K562 (cell line): ENCODE data around the gene CAMK2G. TPM values are rescaled to one million over a fixed set of nuclear protein-coding genes. Genes with fewer than 3 reads are reported as not detected.

Experiments
- ATAC-seq: fragments of 200-7000 bp; cut with Tn5 transposase; 3 replicates; pipeline ENCODE4 v1.9.1; 2020; ENCODE audit warnings: moderate library complexity
- BruUV-seq: library from RNA; stranded (reverse); fragments of 400-500 nt; replicated peaks from 2 replicates; lab custom pipeline; 2021; lab: Mats Ljungman, UMichigan
- CTCF ChIA-PET: fragments of 300-600 bp; formaldehyde crosslinking; extraction: SDS; loops from one replicate; lab custom pipeline; 2021; ENCODE audit warnings: low intra/inter-chr PET ratio; lab: Yijun Ruan, JAX
- POLR2A ChIA-PET: fragments of 300-600, 350-650 bp; sonication (Branson Sonifier 250); formaldehyde crosslinking; extraction: SDS; loops from one replicate; lab custom pipeline; 2021; ENCODE audit warnings: antibody characterized with exemption, inconsistent platforms; lab: Yijun Ruan, JAX
- DNase-seq, 4 experiments: peaks; one replicate each; pipeline versions ENCODE4 v3.0.0 to v3.0.0-alpha.2; 2011 to 2018; ENCODE audit warnings: low spot score in 3 of 4, mixed read lengths in 3 of 4; ENCODE audit errors: extremely low read depth in 1 of 4
- FAIRE-seq: peaks from 2 replicates; lab custom pipeline; 2011; peaks lifted over from hg19 to GRCh38; lab: Jason Lieb, UNC
- H2AFZ ChIP-seq: 2 replicates; pipeline ENCODE4 v1.6.0; 2011; ENCODE audit warnings: low read depth, low read length, control low read depth, inconsistent platforms
- H3K27ac ChIP-seq: fragments of 200-600 bp; 3 replicates; pipeline ENCODE4 v1.8.0; 2011; ENCODE audit warnings: low read depth, mild to moderate bottlenecking, control low read depth, inconsistent platforms, low read length, moderate library complexity, mixed read lengths; ENCODE audit errors: extremely low read depth
- H3K27me3 ChIP-seq, 2 experiments: fragments of 300-600 bp in 1 of 2; 2 replicates in 1 of 2; 3 replicates in 1 of 2; pipeline versions ENCODE4 v1.6.0 to v1.8.0; 2011; ENCODE audit warnings: inconsistent platforms in 2 of 2, low read length in 2 of 2, mild to moderate bottlenecking in 1 of 2, mixed read lengths in 1 of 2, moderate library complexity in 1 of 2; ENCODE audit not compliant: control insufficient read depth in 2 of 2, insufficient read depth in 2 of 2
- H3K36me3 ChIP-seq: fragments of 300-600 bp; 3 replicates; pipeline ENCODE4 v1.8.0; 2011; ENCODE audit warnings: mild to moderate bottlenecking, low read length, inconsistent platforms; ENCODE audit not compliant: control insufficient read depth, insufficient read depth
- H3K4me1 ChIP-seq, 2 experiments: fragments of 200-600 bp in 1 of 2; replicated peaks in 1 of 2; 2 replicates in 1 of 2; 3 replicates in 1 of 2; pipeline versions ENCODE4 v1.5.1 to v1.8.0; 2011; ENCODE audit warnings: inconsistent platforms in 2 of 2, low read length in 2 of 2, mild to moderate bottlenecking in 1 of 2, mixed read lengths in 1 of 2, moderate library complexity in 1 of 2; ENCODE audit not compliant: control insufficient read depth in 2 of 2, insufficient read depth in 2 of 2
- H3K4me2 ChIP-seq: 2 replicates; pipeline ENCODE4 v1.6.1; 2011; ENCODE audit warnings: low read length, control low read depth, inconsistent platforms, mixed read lengths; ENCODE audit not compliant: insufficient read depth
- H3K4me3 ChIP-seq: fragments of 200-600 bp; sonication (generic), shearing (Covaris generic); 2 replicates; pipeline ENCODE4 v1.5.1; 2016; ENCODE audit warnings: control low read depth, inconsistent platforms
- H3K79me2 ChIP-seq: fragments of 200-600 bp; 3 replicates; pipeline ENCODE4 v1.8.0; 2011; ENCODE audit warnings: low read length, inconsistent platforms; ENCODE audit not compliant: control insufficient read depth, insufficient read depth
- H3K9ac ChIP-seq, 2 experiments: 2 replicates each; pipeline versions ENCODE4 v1.6.0 to v1.6.1; 2011; ENCODE audit warnings: low read depth in 2 of 2, low read length in 2 of 2, control low read depth in 1 of 2, inconsistent platforms in 1 of 2, mild to moderate bottlenecking in 1 of 2, mixed read lengths in 1 of 2; ENCODE audit not compliant: insufficient read depth in 1 of 2
- H3K9me1 ChIP-seq: one replicate; pipeline ENCODE4 v1.6.0; 2011; ENCODE audit warnings: inconsistent platforms, mild to moderate bottlenecking, low read length, moderate library complexity; ENCODE audit not compliant: control insufficient read depth, insufficient read depth
- H3K9me3 ChIP-seq: replicated peaks from 2 replicates; pipeline ENCODE4 v1.5.1; 2011; ENCODE audit warnings: low read depth, low read length, inconsistent platforms; ENCODE audit not compliant: control insufficient read depth, insufficient read depth
- H4K20me1 ChIP-seq: replicated peaks from 2 replicates; pipeline ENCODE4 v1.6.1; 2011; ENCODE audit warnings: low read length, inconsistent platforms, mixed read lengths; ENCODE audit not compliant: control insufficient read depth, insufficient read depth
- ARID1B ChIP-seq: fragments of 450-650 bp; IDR thresholded peaks from 2 replicates; pipeline ENCODE4 v1.6.1; 2016; ENCODE audit warnings: antibody characterized with exemption, mild to moderate bottlenecking, inconsistent platforms
- CTBP1 ChIP-seq: fragments of 450-650 bp; IDR thresholded peaks from 2 replicates; pipeline ENCODE4 v1.6.1; 2016; ENCODE audit warnings: borderline replicate concordance
- FOSL1 ChIP-seq: fragments of 200-800 bp; sonication (Bioruptor generic); conservative IDR thresholded peaks from 2 replicates; pipeline ENCODE4 v1.6.1; 2016; ENCODE audit warnings: missing genetic modification characterization, missing compliant biosample characterization
- HNRNPL ChIP-seq: fragments of 200-400 bp; formaldehyde crosslinking; IDR thresholded peaks from 2 replicates; pipeline ENCODE4 v1.6.1; 2017; ENCODE audit warnings: low read depth, mild to moderate bottlenecking, low read length
- JUND ChIP-seq, 2 experiments: IDR thresholded peaks; 2 replicates in 1 of 2; 3 replicates in 1 of 2; pipeline ENCODE4 v1.6.1; 2011; ENCODE audit warnings: borderline replicate concordance in 2 of 2, low read depth in 2 of 2, low read length in 2 of 2, improper control_type of control experiment in 1 of 2, missing biosample characterization in 1 of 2, missing genetic modification characterization in 1 of 2, missing genetic modification reagents in 1 of 2
- KAT2B ChIP-seq: IDR thresholded peaks from one replicate; pipeline ENCODE4 v1.6.1; 2012; ENCODE audit warnings: low read depth, mild to moderate bottlenecking, control low read depth, inconsistent platforms, low read length, moderate library complexity
- KDM1A ChIP-seq, 2 experiments: fragments of 450-650 bp; IDR thresholded peaks; 2 replicates each; pipeline ENCODE4 v1.6.1; 2016; ENCODE audit warnings: mild to moderate bottlenecking in 2 of 2
- KLF10 ChIP-seq: fragments of 250-450 bp; sonication (Bioruptor Pico); IDR thresholded peaks from 2 replicates; pipeline ENCODE4 v1.6.1; 2021; ENCODE audit warnings: matching md5 sums
- NCOA1 ChIP-seq: fragments of 450-650 bp; IDR thresholded peaks from 2 replicates; pipeline ENCODE4 v1.6.1; 2016; ENCODE audit warnings: low read depth
- PHTF2 ChIP-seq: fragments of 250-450 bp; sonication (Bioruptor Pico); IDR thresholded peaks from 2 replicates; pipeline ENCODE4 v1.5.0; 2021; ENCODE audit warnings: mild to moderate bottlenecking
- RBFOX2 ChIP-seq: fragments of 200-400 bp; formaldehyde crosslinking; IDR thresholded peaks from 2 replicates; pipeline ENCODE4 v1.6.1; 2017; ENCODE audit warnings: low read depth, mild to moderate bottlenecking, low read length, moderate library complexity
- SMAD3 ChIP-seq: fragments of 450-650 bp; formaldehyde crosslinking; conservative IDR thresholded peaks from 2 replicates; pipeline ENCODE4 v1.4.0; 2020; ENCODE audit warnings: mild to moderate bottlenecking
- SPI1 ChIP-seq: IDR thresholded peaks from 2 replicates; pipeline ENCODE4 v1.6.1; 2011; ENCODE audit warnings: low read depth, low read length, control low read depth, borderline replicate concordance
- WHSC1 ChIP-seq: IDR thresholded peaks from one replicate; pipeline ENCODE4 v1.6.1; 2012; ENCODE audit warnings: low read length, control low read depth, inconsistent platforms
- ZFX ChIP-seq: sonication (generic); formaldehyde crosslinking; IDR thresholded peaks from 2 replicates; pipeline ENCODE4 v1.8.0; 2022; ENCODE audit warnings: mild to moderate bottlenecking, missing genetic modification reagents, moderate library complexity
- ZNF764 ChIP-seq: fragments of 250-450 bp; sonication (Bioruptor Pico); IDR thresholded peaks from 2 replicates; pipeline ENCODE4 v1.4.0; 2020; ENCODE audit warnings: low read depth, mild to moderate bottlenecking, moderate library complexity
- WGBS: fragments of 100-300 bp; shearing (Covaris generic); methylation state at CpG from one replicate; pipeline ENCODE4 v1.1.6; 2016; ENCODE audit warnings: low coverage, mixed read lengths; ENCODE audit not compliant: insufficient coverage; ENCODE audit errors: missing lambda C conversion rate; 5-methylcytosine and 5-hydroxymethylcytosine counted together
- in situ Hi-C: fragments of 300-500 bp; cut with MboI; formaldehyde crosslinking; loops from 4 replicates; pipeline ENCODE4 v1.15.0; 2018; ENCODE audit warnings: inconsistent platforms, mixed read lengths
- intact Hi-C: fragments of 100-400 bp; cut with micrococcal nuclease; formaldehyde crosslinking; loops from 2 replicates; pipeline ENCODE4 v1.14.2; 2022
- polyA plus RNA-seq, 8 experiments: library from polyadenylated mRNA; depleted of rRNA in 4 of 8; stranded (reverse) in 5 of 8; unstranded in 3 of 8; fragments of >200 nt; fragmentation: Nextera tagmentation in 2 of 8; fragmentation: Illumina TruSeq in 1 of 8; extraction: Ambion mirVana in 2 of 8; extraction: Trizol in 1 of 8; gene quantifications; 2 replicates each; pipeline versions ENCODE4 v1.2.1 to v1.2.3, GENCODE V29; 2011 to 2014; ENCODE audit warnings: inconsistent platforms in 1 of 8, missing spikeins in 1 of 8
- total RNA-seq, 7 experiments: library from RNA; depleted of rRNA in 6 of 7; stranded (reverse); fragments of >200 nt in 6 of 7; fragmentation: Illumina TruSeq in 2 of 7; extraction: Trizol in 2 of 7; gene quantifications; 2 replicates each; pipeline versions ENCODE4 v1.2.1 to v1.2.3, GENCODE V29; 2011 to 2021; ENCODE audit warnings: low replicate concordance in 1 of 7

Gene CAMK2G
- total and polyA plus RNA-seq, 9 of the 15 experiments (the other 6 are each of a cell fraction or from before 2014, with no cell fraction given), result 9.0 to 37.9 (median 32.6) TPM

- intact Hi-C loops (no loop called here), in situ Hi-C loops (no loop called here)
- H2AFZ ChIP-seq, result no peak overlapping the region
- CTCF ChIA-PET, result no interaction called here
- peak; percentile 6 for FAIRE-seq
- no peaks in the 10 kb centered on the region for H3K36me3 ChIP-seq
- POLR2A ChIA-PET, result interaction anchor here (0.6 to 2.8 kb wide), 6 partner anchors 8 to 173 kb away, joined by 3 to 12 read pairs (median 6); partner anchors contain the start of gene CHCHD1
- H3K9me1 ChIP-seq, result no peaks in the 10 kb centered on the region
- H3K4me3 ChIP-seq, result no peak overlapping the region
- no peak for DNase-seq
- TF ChIP-seq KDM1A (IDR thresholded peaks at IDR 0.05), result peak; percentile 64 to 81
- no peak for TF ChIP-seq ZFX (CRISPR knock-in tag)
- 0 out of 2 replicates have a peak, but pooled peaks have one; percentile 33 for TF ChIP-seq SPI1
- TF ChIP-seq KAT2B, result no peak
- TF ChIP-seq ZNF764 (CRISPR knock-in tag), result no peak
- TF ChIP-seq, all 486 proteins: peak for 2
- no peak for ATAC-seq
- H3K4me2 ChIP-seq, result no peak overlapping the region
- no peak overlapping the region for H3K27ac ChIP-seq
- no peaks in the 10 kb centered on the region for H4K20me1 ChIP-seq
- H3K4me1 ChIP-seq, result no peaks in the 10 kb centered on the region; a peak in 2 of 5 replicates
- H3K9ac ChIP-seq, result no peak overlapping the region
- WGBS, result 63% methylated on average over 5 of the region's 5 CpGs
- no TSS peak for BruUV-seq
- no peaks in the 10 kb centered on the region for H3K79me2 ChIP-seq
- no peaks in the 10 kb centered on the region for H3K27me3 ChIP-seq
- no peaks in the 10 kb centered on the region for H3K9me3 ChIP-seq
These were observed 25.7 kb upstream of the CAMK2G start for GRCh38 chr10:73900064-73900463.

- Histone ChIP-seq H3K4me2 (no peak overlapping the region), H3K9me1 (no peaks in the 10 kb centered on the region), H3K9me3 (no peaks in the 10 kb centered on the region), H3K79me2 (no peaks in the 10 kb centered on the region), H3K27ac (no peak overlapping the region), H4K20me1 (no peaks in the 10 kb centered on the region), H3K4me3 (no peak overlapping the region), H3K4me1 (peaks cover 4 to 6% of the 10 kb centered on the region in 2 experiments; a peak in 4 of 5 replicates), H2AFZ (peak overlapping the region; percentile 28), H3K27me3 (no peaks in the 10 kb centered on the region), H3K9ac (peak overlapping the region in 1 of 2 experiments; percentile 62; a peak in 1 of 4 replicates), H3K36me3 (no peaks in the 10 kb centered on the region)
- BruUV-seq, result no TSS peak
- DNase-seq (no peak), ATAC-seq (peak; percentile 29; the same call in 1 of the 3 replicates), FAIRE-seq (no peak)
- CTCF ChIA-PET, result no interaction called here
- intact Hi-C loops, result no loop called here
- WGBS, result 29% methylated on average over 4 of the region's 4 CpGs
- in situ Hi-C loops, result no loop called here
- POLR2A ChIA-PET, result interaction anchor here (0.6 to 2.8 kb wide), 6 partner anchors 9 to 118 kb away, joined by 3 to 12 read pairs (median 6); partner anchors contain the start of gene CHCHD1
- TF ChIP-seq SMAD3 (CRISPR knock-in tag) (no peak), JUND (IDR thresholded peaks at IDR 0.05; ENCODE audit: borderline replicate concordance, low read depth, low read length) (peak; percentile 14; the same call in 1 of the 2 replicates), JUND (tag; IDR thresholded peaks at IDR 0.05; ENCODE audit: borderline replicate concordance, low read depth, low read length) (no peak; the same call in 2 of the 3 replicates), PHTF2 (CRISPR knock-in tag) (no peak), ARID1B (peak; percentile 25; the same call in 1 of the 2 replicates), WHSC1 (no peak), CTBP1 (0 out of 2 replicates have a peak, but pooled peaks have one; percentile 35), FOSL1 (tag) (peak; percentile 82), RBFOX2 (no peak), NCOA1 (no peak), HNRNPL (no peak), KLF10 (no peak)
These were observed 25.1 kb upstream of the CAMK2G start for GRCh38 chr10:73899423-73899822.
